GM20431 (cell line): ENCODE measurements around the gene GALNT18.

ENCODE experiments used
- in situ Hi-C: fragments of 300-500 bp; cut with MseI, MboI; formaldehyde crosslinking; loops from one replicate; pipeline ENCODE4 v1.15.0; 2020; ENCODE audit warnings: low sequenced_read_pairs; ENCODE audit not compliant: unreplicated experiment

Gene GALNT18

DNA sequence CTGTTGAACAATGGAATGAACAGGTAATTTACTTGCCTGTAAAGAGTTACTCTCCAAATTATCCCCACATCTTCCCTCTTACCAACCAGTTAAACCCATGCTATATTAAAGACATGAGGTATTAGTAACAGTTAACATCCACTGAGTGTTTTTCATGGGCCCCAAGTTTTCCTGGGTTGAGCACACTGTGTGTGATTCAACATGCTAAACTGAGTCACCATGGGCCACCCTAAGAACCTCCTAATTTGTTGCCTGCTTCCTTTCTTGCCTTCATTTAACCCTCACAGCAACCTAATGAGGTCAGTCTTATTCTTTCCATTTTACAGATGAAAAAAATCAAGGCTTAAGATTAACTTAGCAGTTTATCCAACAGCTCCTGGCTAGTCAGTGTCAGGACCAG is 51.0 kb downstream of the GALNT18 start:
- in situ Hi-C loops: no loop called here

- in situ Hi-C loops: no loop called here
Measured at GRCh38 chr11:11569936-11570491, 51.8 kb downstream of the GALNT18 start.

- in situ Hi-C loops: no loop called here
Measured at GRCh38 chr11:11568651-11569229, 53.1 kb downstream of the GALNT18 start.

DNA sequence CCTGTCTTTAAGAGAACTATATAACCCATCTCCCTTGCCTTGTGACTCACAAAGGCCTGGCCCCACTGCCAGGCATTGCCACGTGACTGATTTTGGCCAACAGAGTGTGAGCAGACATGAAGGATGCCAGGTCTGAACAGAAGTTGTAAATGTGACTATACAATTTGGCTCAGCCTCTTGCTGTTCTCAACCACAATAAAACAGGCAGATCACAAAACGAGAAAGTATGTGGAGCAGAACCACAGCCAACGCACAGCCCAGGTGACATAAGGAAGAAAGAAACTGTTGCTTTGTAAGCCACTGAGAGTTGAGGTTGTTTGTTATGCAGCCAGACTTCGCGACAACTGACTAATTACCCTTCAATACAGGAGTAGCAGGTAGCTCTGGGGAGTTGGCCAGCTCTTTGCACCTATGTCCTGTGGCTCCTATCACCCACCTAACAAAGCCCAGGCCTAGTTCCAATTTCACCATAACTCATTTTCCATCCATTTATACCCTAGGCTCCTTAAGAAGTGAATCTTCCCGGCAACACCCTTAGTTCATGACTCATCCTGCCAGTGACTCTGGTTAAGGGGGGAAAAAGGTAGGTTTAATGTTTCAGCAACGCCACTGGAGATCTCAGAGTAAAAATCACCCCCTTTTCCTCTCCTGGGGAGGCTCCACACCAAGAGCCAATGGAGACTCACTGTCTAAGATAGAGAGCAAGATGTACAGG is 53.7 kb downstream of the GALNT18 start:
- in situ Hi-C loops: no loop called here

DNA sequence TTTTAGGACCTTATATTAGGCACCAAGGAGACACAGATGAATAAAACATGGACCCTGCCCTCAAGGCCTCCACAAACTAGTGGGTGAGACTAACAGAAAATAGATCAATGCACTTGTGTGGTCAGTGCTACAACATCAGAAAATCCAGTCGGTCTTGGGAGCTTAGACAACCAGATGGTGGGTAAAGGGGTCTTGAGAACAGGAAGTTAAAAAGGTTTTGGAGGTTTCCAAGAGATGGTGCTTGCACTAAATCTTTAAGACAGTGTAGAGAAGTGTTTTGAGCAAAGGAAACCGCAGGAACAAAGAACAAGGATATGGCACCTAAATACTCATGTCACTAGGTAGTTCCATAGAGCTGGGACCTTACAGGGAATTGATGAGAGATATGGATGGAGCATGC is 56.2 kb downstream of the GALNT18 start:
- in situ Hi-C loops: no loop called here

- in situ Hi-C loops: no loop called here
Measured at GRCh38 chr11:11563200-11563975, 58.4 kb downstream of the GALNT18 start.

GRCh38 chr11:11561991-11562390 is 59.8 kb downstream of the GALNT18 start:
- in situ Hi-C loops: no loop called here

GRCh38 chr11:11558826-11559225 is 63.0 kb downstream of the GALNT18 start:
- in situ Hi-C loops: no loop called here

GRCh38 chr11:11558396-11558795 is 63.4 kb downstream of the GALNT18 start:
- in situ Hi-C loops: no loop called here

GRCh38 chr11:11555208-11555607 is 66.6 kb downstream of the GALNT18 start:
- in situ Hi-C loops: no loop called here

DNA sequence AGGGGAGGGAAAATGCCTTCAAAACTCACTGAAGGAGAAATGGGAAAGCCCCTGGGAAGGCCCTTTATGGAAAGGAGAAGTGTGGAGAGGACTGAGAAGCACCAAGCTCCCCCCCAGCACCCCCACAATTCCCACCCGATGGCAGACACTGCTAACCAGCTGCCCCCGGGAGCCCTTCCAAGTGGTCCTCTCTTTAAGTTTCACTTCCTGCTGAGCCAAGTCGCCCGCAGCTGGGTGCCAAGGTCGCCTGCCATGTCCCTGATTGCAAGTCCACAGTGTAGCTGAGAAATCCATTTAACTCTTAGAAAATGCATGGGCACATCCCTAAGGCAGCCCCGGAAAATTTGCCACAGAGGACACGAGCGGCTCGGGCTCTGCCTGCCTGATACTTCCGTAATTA is 68.2 kb downstream of the GALNT18 start:
- in situ Hi-C loops: no loop called here

DNA sequence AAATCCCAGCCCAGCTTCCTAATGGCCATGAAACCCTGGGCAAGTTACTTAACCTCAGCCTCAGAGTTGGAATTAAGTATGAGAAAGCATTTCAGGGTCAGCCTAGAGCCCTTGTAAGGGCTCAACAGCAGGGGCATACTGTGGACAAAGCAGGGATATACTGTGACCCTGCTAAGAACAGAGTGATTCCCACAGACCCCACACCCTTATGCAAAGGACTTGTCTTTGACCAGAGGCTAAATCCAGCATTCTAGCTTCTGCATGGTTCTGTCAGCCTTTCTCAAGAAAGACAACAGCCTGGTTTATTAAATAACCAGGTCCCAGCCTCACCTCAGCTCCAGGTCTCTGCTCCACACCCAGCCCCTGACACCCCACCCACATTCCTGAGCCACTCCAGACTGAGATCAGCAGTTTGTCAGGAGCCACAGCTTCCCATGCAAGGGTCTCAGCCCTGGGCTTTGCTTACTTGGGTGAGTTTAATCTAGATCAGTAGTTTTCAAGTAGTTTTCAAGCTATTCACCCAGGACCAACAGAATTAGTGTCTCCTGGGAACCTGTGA is 69.2 kb downstream of the GALNT18 start:
- in situ Hi-C loops: no loop called here

- in situ Hi-C loops: no loop called here
Measured at GRCh38 chr11:11550534-11550933, 71.3 kb downstream of the GALNT18 start.

DNA sequence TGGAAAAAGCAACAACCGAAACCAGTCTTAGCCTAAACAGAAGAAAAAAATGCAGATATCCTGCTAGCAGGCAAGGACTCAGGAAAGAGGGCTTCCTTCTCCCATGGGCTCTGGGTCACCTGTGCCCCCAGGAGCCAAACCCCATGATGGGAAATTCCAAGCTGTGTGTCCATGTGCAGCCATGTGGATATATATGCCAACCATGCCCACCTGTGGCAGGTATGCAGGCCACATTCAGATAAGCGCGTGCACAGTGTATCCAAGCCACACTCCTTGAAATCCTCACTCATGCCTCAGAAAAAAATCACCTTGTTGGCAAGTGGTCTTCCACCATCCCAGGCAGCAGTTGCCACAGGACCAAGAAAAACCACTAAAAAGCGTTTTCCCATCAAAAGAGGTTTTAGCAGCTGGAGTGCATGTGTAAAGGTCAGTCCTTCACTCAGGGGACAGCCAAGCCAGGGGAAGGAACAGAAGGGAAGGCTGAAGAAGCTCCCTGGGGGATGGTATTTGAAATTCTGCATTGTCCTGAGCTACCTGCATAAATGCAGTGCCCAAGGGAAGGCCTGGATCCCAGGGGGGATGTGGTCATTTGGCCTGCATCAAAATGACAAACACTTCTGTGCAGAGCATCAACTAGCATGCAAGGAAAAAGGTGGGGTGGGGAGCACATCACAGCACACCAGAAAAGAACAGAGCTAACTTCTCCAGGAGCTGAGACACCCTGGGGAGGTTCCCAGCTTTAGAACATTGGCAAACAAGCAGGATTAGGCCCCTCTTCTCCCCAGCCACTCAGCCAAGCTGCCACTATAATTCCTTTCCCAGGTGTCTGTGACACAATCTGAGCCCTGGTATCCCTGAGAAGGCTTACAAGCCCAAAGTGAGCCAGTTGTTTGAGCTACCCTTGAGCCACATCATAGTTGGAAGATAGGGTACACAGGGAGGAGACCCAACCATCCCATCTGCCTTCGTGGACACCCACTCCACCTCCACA is 76.2 kb downstream of the GALNT18 start:
- in situ Hi-C loops: no loop called here

- in situ Hi-C loops: no loop called here
Measured at GRCh38 chr11:11543656-11544055, 78.1 kb downstream of the GALNT18 start.

DNA sequence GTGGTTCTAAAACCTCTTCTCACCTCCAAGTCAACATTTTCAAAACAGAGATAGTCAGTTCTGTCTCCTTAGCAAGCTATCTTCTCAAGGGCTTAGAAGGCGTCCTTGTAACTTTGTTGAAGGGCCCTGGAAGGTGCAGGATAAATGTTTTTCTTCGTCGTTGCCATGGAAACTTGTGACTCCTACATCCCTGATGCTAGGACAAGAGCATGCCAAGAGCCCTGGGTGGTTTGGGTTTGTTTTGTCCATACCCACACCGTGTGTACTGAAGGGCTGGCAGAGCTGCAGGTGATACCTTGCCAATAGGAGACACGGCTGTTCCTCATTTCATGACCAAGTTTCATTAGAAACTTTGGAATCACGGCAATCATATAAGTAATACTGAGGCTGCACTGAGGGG is 81.6 kb downstream of the GALNT18 start:
- in situ Hi-C loops: no loop called here

GRCh38 chr11:11538277-11538960 is 83.4 kb downstream of the GALNT18 start:
- in situ Hi-C loops: no loop called here

DNA sequence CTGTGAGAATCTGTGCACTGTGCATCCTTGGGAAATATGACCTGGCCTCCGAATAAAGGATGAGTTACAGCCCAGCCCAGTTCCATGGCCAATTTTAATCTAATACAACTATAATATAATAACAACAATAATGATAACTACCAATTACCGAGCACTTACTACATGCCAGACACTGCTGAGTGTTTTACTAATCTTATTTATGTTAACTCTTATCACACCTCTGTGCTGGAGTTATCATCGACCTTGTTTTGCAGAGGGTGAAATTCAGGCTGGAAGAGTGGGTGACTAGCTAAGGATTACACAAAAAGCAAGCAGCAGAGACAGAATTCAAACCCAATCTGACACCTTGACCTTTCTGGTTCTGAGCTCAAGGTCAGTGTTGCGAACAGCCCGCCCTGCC is 83.9 kb downstream of the GALNT18 start:
- in situ Hi-C loops: no loop called here

DNA sequence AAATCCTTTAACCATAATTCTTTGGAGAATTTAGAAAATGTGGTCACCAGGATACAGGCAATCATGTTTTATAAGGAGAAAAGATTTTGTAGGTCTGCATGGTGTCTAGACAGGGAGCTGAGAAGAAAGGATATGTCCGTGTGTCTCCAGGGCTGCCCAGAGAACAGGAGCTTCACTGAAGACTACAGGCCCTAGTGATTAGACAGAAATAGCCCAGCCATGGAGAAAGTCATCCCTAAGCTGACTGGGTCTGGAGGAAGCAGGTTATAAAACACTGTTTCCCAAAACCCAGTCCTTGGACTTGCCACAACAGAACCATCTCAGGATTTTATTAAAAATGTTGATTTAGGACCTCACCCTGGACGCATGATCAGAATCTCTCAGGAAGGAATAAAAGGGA is 84.4 kb downstream of the GALNT18 start:
- in situ Hi-C loops: no loop called here
